Mucosa of descending colon (tissue), 3 donors: ENCODE measurements around the gene ZIC4. TPM values are rescaled to one million over a fixed set of nuclear protein-coding genes. Genes with fewer than 3 reads are reported as not detected.

Experiments used
- ATAC-seq: fragments of 200-7000 bp; cut with Tn5 transposase; one replicate; pipeline ENCODE4 v1.9.1; 2020; ENCODE audit warnings: mild to moderate bottlenecking, moderate library complexity
- DNase-seq, 3 donors: peaks; one replicate each; pipeline ENCODE4 v3.0.0-alpha.2; 2020
- H3K36me3 ChIP-seq: fragments of 200-600 bp; one replicate; pipeline ENCODE4 v1.8.0; 2021; ENCODE audit warnings: low read depth, mild to moderate bottlenecking
- H3K4me1 ChIP-seq: fragments of 200-600 bp; one replicate; pipeline ENCODE4 v1.8.0; 2021; ENCODE audit warnings: low read depth, mild to moderate bottlenecking
- H3K4me3 ChIP-seq: fragments of 200-600 bp; one replicate; pipeline ENCODE4 v1.8.0; 2021; ENCODE audit warnings: mild to moderate bottlenecking
- H3K9me3 ChIP-seq: fragments of 200-600 bp; one replicate; pipeline ENCODE4 v1.8.0; 2021; ENCODE audit warnings: mild to moderate bottlenecking
- intact Hi-C, 2 donors: fragments of 100-400 bp; cut with DNase I in 1 of 2; cut with micrococcal nuclease in 1 of 2; formaldehyde crosslinking; loops; one replicate each; pipeline versions ENCODE4 v1.11.0 to v1.11.1; 2022; cut with DNase I, micrococcal nuclease
- total RNA-seq, 3 donors: library from RNA; stranded (reverse); fragmentation: NEBNext Ultra II Directional in 2 of 3; extraction: Animal tissue kit (Norgen Biotek cat#: 25700) in 2 of 3; gene quantifications; one replicate each; pipeline versions ENCODE4 v1.2.1 to v1.2.4, GENCODE V29; 2021 to 2023
- TF ChIP-seq, protein P1 (sequence below): fragments of 200-600 bp; IDR thresholded peaks from one replicate; pipeline ENCODE4 v1.8.0; 2022; ENCODE audit warnings: antibody characterized with exemption, mild to moderate bottlenecking
- donor health status: DM: no; HTN: no; CAD: no; lungs with moderate emphysema.
- donor health status: DM: no; HTN: no; CAD: no.
- donor health status: DM: no; HTN: yes; CAD: no.

ZIC4 gene
- total RNA-seq, 3 donors from 2014 or later, result not detected

DNA sequence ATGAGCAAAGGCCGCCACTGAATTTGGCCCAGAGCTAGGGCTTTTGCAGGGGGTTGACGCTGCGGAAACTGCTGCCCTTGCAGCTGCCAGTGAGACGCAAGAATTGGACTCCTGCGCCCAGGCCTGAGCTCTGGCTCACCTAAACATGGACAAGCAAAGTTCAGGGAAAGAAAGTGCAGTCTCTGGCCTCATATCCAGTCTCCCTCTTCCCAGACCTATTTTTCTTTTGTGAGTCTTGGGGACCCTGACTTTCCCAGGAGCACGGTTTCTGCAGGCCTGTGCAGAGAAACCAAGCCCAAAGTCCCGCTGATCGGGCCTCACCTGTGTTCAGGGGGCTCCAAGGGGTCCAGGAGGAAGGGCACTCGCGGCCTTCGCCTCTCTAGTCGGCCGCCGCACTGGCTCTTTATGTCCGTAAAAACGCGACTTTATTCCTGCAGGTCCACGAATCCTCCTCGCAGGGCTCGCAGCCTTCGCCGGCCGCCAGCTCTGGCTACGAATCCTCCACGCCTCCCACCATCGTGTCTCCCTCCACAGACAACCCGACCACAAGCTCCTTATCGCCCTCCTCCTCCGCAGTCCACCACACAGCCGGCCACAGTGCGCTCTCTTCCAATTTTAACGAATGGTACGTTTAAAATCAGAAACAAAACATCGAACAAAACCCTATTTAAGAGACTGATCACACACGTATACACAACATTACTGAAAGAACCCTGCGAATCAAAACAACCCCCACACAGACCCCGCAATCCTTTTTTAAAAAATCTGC is 6.8 kb upstream of the ZIC4 start:
- no peaks in the 10 kb centered on the region for H3K36me3 ChIP-seq
- TF ChIP-seq, protein P1, sequence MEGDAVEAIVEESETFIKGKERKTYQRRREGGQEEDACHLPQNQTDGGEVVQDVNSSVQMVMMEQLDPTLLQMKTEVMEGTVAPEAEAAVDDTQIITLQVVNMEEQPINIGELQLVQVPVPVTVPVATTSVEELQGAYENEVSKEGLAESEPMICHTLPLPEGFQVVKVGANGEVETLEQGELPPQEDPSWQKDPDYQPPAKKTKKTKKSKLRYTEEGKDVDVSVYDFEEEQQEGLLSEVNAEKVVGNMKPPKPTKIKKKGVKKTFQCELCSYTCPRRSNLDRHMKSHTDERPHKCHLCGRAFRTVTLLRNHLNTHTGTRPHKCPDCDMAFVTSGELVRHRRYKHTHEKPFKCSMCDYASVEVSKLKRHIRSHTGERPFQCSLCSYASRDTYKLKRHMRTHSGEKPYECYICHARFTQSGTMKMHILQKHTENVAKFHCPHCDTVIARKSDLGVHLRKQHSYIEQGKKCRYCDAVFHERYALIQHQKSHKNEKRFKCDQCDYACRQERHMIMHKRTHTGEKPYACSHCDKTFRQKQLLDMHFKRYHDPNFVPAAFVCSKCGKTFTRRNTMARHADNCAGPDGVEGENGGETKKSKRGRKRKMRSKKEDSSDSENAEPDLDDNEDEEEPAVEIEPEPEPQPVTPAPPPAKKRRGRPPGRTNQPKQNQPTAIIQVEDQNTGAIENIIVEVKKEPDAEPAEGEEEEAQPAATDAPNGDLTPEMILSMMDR, result no peak
- no peak for DNase-seq
- H3K4me3 ChIP-seq, result no peak overlapping the region
- no peak for ATAC-seq
- H3K9me3 ChIP-seq, result no peaks in the 10 kb centered on the region
- intact Hi-C loops, result no loop called here
- peaks cover 10% of the 10 kb centered on the region for H3K4me1 ChIP-seq

DNA sequence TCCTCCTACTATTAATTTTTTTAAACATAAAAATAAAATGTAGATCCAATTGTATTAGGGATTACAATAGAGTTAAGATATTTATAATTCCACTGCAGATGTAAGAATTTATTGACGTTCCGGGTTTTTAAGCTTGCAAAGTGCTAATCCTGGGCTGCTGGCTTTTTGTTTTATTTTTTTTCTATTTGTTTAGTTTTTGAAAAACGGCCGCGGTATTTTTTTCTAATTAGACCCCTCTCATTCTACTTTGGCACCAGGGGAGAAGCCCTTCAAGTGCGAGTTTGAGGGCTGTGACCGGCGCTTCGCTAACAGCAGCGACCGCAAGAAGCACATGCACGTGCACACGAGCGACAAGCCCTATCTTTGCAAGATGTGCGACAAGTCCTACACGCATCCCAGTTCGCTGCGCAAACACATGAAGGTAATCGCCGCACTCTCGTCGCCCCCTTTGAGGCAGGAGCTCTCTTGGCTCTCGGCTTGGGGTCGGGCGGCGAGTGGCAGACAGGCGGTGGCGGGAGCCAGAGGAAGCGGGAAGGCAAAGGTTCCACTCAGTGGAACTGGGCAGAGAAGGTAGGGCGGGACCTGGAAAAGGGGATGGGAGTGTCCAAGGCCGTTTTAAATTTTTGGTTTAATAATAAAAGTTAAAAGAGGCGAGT is 6.0 kb upstream of the ZIC4 start:
- no peak for DNase-seq
- H3K9me3 ChIP-seq, result no peaks in the 10 kb centered on the region
- intact Hi-C loops, result no loop called here
- H3K36me3 ChIP-seq, result no peaks in the 10 kb centered on the region
- TF ChIP-seq, protein P1, result no peak
- H3K4me1 ChIP-seq, result peaks cover 10% of the 10 kb centered on the region
- no peak for ATAC-seq
- no peak overlapping the region for H3K4me3 ChIP-seq

DNA sequence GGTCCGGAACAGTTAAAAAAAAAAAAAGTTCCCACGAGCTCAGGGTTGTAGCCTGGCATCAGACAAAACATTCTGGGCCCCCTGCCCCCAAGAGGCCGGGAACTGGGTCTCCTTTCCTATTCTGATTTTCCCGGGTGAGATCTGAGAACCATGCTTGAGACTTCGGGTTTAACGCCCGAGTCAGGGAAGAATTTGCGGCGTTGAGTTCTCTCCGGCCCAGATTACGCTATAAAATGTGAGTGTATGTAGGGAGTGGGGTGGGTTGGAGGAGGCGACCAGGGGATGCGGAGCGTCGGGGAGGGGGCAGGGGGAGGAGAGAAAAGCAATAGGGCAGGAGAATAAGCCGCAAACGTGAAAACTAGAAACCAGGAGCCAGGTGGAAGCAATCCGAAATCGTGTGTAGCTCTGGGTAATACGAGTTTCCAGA is 5.5 kb upstream of the ZIC4 start:
- no peak for DNase-seq
- peaks cover 10% of the 10 kb centered on the region for H3K4me1 ChIP-seq
- H3K9me3 ChIP-seq, result no peaks in the 10 kb centered on the region
- no peak for ATAC-seq
- TF ChIP-seq, protein P1, result no peak
- H3K36me3 ChIP-seq, result no peaks in the 10 kb centered on the region
- no peak overlapping the region for H3K4me3 ChIP-seq
- intact Hi-C loops, result no loop called here

DNA sequence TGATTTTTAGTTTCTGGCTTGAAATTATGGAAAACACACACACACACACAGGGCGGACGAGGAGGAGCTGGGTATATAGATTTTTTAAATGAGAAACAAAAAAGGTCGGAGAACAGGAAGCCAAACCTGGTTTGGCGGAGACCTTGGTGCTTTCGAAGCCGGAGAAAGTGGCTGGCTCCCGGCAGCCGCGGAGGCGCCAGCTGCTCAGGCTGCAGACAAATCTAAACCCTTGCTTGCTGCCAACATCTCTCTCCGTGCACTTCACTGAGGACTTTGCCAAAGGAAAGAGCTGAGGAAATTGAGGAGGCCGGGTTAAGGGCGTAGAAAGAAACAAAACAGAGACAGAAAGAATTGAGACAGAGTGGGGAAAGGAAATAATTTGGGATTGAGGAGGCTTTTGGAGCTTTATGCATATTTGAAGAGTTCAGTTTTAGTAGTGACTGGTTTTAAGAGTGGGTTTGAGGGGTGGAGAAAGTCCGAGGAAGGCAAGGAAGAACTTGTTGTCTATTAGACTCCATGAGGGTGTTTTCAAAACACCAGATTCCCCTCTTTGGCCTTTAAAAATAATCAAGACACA is 5.0 kb upstream of the ZIC4 start:
- Histone ChIP-seq H3K4me1 (peaks cover 10% of the 10 kb centered on the region), H3K9me3 (no peaks in the 10 kb centered on the region), H3K36me3 (no peaks in the 10 kb centered on the region), H3K4me3 (no peak overlapping the region)
- TF ChIP-seq, protein P1, result no peak
- DNase-seq, result no peak
- intact Hi-C loops, result no loop called here
- ATAC-seq, result no peak

DNA sequence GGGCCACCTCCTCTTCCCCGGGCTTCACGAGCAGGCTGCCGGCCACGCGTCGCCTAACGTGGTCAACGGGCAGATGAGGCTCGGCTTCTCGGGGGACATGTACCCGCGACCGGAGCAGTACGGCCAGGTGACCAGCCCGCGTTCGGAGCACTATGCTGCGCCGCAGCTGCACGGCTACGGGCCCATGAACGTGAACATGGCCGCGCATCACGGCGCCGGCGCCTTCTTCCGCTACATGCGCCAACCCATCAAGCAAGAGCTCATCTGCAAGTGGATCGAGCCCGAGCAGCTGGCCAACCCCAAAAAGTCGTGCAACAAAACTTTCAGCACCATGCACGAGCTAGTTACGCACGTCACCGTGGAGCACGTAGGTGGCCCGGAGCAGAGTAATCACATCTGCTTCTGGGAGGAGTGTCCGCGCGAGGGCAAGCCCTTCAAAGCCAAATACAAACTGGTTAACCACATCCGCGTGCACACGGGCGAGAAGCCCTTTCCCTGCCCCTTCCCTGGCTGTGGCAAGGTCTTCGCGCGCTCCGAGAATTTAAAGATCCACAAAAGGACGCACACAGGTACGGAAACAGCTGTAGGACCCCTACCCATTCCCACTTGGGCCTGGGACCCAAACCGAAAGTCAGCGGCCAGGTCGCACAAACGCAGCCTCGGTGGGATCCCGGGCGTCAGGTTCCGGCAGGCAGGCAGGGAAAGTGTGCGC is 4.3 kb upstream of the ZIC4 start:
- ATAC-seq, result no peak
- TF ChIP-seq, protein P1, result no peak
- H3K4me1 ChIP-seq, result peaks cover 10% of the 10 kb centered on the region
- no peak for DNase-seq
- H3K4me3 ChIP-seq, result no peak overlapping the region
- intact Hi-C loops, result no loop called here
- H3K36me3 ChIP-seq, result no peaks in the 10 kb centered on the region
- H3K9me3 ChIP-seq, result no peaks in the 10 kb centered on the region
